Endothelial cell of umbilical vein (primary cell): ENCODE data around the gene HTT-AS.

Experiments
- EZH2 ChIP-seq: IDR thresholded peaks from 2 replicates; pipeline ENCODE4 v1.6.1; 2012; ENCODE audit warnings: borderline replicate concordance, low read depth, mild to moderate bottlenecking, moderate library complexity, low read length, inconsistent platforms; ENCODE audit not compliant: severe bottlenecking
- FOS ChIP-seq: IDR thresholded peaks from 2 replicates; pipeline ENCODE4 v1.6.1; 2011; ENCODE audit warnings: mild to moderate bottlenecking, low read length, moderate library complexity, borderline replicate concordance; ENCODE audit not compliant: insufficient read depth
- JUN ChIP-seq: IDR thresholded peaks from 2 replicates; pipeline ENCODE4 v1.6.1; 2011; ENCODE audit warnings: borderline replicate concordance, low read depth; ENCODE audit not compliant: insufficient read length, insufficient read depth
- MYC ChIP-seq: IDR thresholded peaks from one replicate; pipeline ENCODE4 v1.6.1; 2011; ENCODE audit warnings: mild to moderate bottlenecking, low read depth, low read length
- POLR2A ChIP-seq: IDR thresholded peaks from 2 replicates; pipeline ENCODE4 v1.6.1; 2012; ENCODE audit warnings: low read depth, mild to moderate bottlenecking, control low read depth, low read length
- POLR2AphosphoS5 ChIP-seq: IDR thresholded peaks from 2 replicates; pipeline ENCODE4 v1.6.1; 2012; ENCODE audit warnings: low read depth, mild to moderate bottlenecking, control low read depth, low read length, moderate library complexity; ENCODE audit not compliant: insufficient read depth
- TF ChIP-seq, protein P1 (sequence below), 2 donors: IDR thresholded peaks; 1 replicate in 1 of 2; 2 replicates in 1 of 2; pipeline ENCODE4 v1.5.1; 2011; ENCODE audit warnings: low read length in 2 of 2, mild to moderate bottlenecking in 2 of 2, moderate library complexity in 2 of 2, control low read depth in 1 of 2, inconsistent platforms in 1 of 2, low read depth in 1 of 2; ENCODE audit not compliant: insufficient read depth in 1 of 2; ENCODE audit errors: extremely low read depth in 1 of 2
- TF ChIP-seq, protein P2 (sequence below): IDR thresholded peaks from 2 replicates; pipeline ENCODE4 v1.6.1; 2011; ENCODE audit not compliant: insufficient read depth, insufficient read length

DNA sequence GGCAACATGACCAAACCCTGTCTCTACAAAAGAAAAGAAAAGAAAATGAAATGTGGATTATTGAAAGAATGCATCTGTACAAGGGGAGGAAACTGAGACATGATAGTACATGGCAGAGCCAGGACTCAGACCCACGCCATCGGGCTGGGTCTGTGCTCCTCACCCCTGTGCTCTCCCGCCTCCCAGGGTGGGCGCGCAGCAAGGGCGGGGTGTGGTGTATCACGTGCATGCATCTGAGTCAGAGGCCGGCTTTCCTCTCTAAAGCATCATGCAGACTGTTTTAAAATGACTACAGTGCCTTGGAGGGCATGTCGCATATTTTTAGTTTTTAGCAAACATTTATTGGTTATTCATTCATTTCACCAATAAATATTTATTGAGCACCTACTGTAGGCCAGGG, 47.8 kb downstream of the HTT-AS start:
- TF ChIP-seq, protein P1, sequence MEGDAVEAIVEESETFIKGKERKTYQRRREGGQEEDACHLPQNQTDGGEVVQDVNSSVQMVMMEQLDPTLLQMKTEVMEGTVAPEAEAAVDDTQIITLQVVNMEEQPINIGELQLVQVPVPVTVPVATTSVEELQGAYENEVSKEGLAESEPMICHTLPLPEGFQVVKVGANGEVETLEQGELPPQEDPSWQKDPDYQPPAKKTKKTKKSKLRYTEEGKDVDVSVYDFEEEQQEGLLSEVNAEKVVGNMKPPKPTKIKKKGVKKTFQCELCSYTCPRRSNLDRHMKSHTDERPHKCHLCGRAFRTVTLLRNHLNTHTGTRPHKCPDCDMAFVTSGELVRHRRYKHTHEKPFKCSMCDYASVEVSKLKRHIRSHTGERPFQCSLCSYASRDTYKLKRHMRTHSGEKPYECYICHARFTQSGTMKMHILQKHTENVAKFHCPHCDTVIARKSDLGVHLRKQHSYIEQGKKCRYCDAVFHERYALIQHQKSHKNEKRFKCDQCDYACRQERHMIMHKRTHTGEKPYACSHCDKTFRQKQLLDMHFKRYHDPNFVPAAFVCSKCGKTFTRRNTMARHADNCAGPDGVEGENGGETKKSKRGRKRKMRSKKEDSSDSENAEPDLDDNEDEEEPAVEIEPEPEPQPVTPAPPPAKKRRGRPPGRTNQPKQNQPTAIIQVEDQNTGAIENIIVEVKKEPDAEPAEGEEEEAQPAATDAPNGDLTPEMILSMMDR (IDR thresholded peaks at IDR 0.05; ENCODE audit: extremely low read depth in 1 of 2, insufficient read depth in 1 of 2, low read depth in 1 of 2, low read length in 2 of 2) = no peak
- TF ChIP-seq FOS (no peak), POLR2A (no peak), MYC (no peak), JUN (no peak), POLR2AphosphoS5 (no peak), EZH2 (no peak)
- TF ChIP-seq, protein P2, sequence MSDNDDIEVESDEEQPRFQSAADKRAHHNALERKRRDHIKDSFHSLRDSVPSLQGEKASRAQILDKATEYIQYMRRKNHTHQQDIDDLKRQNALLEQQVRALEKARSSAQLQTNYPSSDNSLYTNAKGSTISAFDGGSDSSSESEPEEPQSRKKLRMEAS = no peak
